Tibial artery (tissue), 4 donors: ENCODE results near the gene MDM4.

Experiments
- DNase-seq, 2 donors: peaks; one replicate each; pipeline ENCODE4 v3.0.0-alpha.2; 2019
- H3K27ac ChIP-seq, 2 donors: fragments of 200-600 bp; sonication (generic) in 1 of 2; 1 replicate in 1 of 2; 2 replicates in 1 of 2; pipeline ENCODE4 v1.5.1; 2018 to 2019; ENCODE audit warnings: mild to moderate bottlenecking in 1 of 2
- H3K27me3 ChIP-seq, 2 donors: fragments of 200-600 bp; sonication (generic) in 1 of 2; one replicate each; pipeline versions ENCODE4 v1.5.1 to v1.6.0; 2016 to 2019
- H3K36me3 ChIP-seq, 3 donors: fragments of 200-600 bp; sonication (generic) in 2 of 3; one replicate each; pipeline ENCODE4 v1.5.1; 2016 to 2019; ENCODE audit warnings: mild to moderate bottlenecking in 2 of 3
- H3K4me1 ChIP-seq, 4 donors: fragments of 200-600 bp; sonication (generic) in 2 of 4; 1 replicate in 3 of 4; 2 replicates in 1 of 4; pipeline ENCODE4 v1.5.1; 2016 to 2019
- H3K4me3 ChIP-seq, 2 donors: fragments of 200-600 bp; sonication (generic) in 1 of 2; 1 replicate in 1 of 2; 2 replicates in 1 of 2; pipeline ENCODE4 v1.5.1; 2018 to 2019; ENCODE audit warnings: mild to moderate bottlenecking in 2 of 2
- H3K9me3 ChIP-seq, 3 donors: fragments of 200-600 bp; sonication (generic) in 1 of 3; one replicate each; pipeline ENCODE4 v1.5.1; 2016 to 2019
- intact Hi-C: fragments of 100-400 bp; cut with DNase I; formaldehyde crosslinking; loops from one replicate; pipeline ENCODE4 v1.15.0; 2023; ENCODE audit warnings: low total_unique reads
- TF ChIP-seq, protein P1 (sequence below), 2 experiments: fragments of 200-600 bp in 1 of 2; fragments of 450-650 bp in 1 of 2; IDR thresholded peaks; one replicate each; pipeline ENCODE4 v1.5.1; 2017 to 2019; ENCODE audit warnings: antibody characterized with exemption in 2 of 2, mild to moderate bottlenecking in 1 of 2, moderate library complexity in 1 of 2

Gene MDM4

DNA sequence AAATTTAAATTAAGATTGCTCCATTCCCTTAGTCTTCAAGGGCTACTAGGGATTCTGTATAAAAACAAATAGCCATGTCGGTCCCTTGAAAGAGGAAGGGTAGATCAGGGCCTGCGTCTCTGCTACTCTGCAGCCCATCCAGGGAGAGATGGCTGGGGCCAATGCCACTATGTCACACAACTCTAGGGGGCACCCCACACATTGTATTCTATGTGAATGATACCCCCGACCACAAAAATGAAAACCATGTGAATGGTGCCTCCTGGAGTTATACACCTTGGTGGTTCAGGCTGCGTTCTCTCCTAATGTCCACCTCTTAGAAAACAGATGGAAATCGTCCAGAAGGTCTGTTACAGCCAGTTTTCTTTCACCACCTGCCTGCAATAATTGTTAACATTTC is 39.6 kb upstream of the MDM4 start:
- Histone ChIP-seq H3K36me3 (no peaks in the 10 kb centered on the region), H3K27ac (no peak overlapping the region), H3K9me3 (no peaks in the 10 kb centered on the region), H3K4me3 (no peak overlapping the region), H3K4me1 (peaks cover 5 to 67% (median 46%) of the 10 kb centered on the region in 4 donors), H3K27me3 (no peaks in the 10 kb centered on the region)
- intact Hi-C loops = no loop called here
- TF ChIP-seq, protein P1, sequence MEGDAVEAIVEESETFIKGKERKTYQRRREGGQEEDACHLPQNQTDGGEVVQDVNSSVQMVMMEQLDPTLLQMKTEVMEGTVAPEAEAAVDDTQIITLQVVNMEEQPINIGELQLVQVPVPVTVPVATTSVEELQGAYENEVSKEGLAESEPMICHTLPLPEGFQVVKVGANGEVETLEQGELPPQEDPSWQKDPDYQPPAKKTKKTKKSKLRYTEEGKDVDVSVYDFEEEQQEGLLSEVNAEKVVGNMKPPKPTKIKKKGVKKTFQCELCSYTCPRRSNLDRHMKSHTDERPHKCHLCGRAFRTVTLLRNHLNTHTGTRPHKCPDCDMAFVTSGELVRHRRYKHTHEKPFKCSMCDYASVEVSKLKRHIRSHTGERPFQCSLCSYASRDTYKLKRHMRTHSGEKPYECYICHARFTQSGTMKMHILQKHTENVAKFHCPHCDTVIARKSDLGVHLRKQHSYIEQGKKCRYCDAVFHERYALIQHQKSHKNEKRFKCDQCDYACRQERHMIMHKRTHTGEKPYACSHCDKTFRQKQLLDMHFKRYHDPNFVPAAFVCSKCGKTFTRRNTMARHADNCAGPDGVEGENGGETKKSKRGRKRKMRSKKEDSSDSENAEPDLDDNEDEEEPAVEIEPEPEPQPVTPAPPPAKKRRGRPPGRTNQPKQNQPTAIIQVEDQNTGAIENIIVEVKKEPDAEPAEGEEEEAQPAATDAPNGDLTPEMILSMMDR (IDR thresholded peaks at IDR 0.05) = no peak
- DNase-seq = no peak

DNA sequence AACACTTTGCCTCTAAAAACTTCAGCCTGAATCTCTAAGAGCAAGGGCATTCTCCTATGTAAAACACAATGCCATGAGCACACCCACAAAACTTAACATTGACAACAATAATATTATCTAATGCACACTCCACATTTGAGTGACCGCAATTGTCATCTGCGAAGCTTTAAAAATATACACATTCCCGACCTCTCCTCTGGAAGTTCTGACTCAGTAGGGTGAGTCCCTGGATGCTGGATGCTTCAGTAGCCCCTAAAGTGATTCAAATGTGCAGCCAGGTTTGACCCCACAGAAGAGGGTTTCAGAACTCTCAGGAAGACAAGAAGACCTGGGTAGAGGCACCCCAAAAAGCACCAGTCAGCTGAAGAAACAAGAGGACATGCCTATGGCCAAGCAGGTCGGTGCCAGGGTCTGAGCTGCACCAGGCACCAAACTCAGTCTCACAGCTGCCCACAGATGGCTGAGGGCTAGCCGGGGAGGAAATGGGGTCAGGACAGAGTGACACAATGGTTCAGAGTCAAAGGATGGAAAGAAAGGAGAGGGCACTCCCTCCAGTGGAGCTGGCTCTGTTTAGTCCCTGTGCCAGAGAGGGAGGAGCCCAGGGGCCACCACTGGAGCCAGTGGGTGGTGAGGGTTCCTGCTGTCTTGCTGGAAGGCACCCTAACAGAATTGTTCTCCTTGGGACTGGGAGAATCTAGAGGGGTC is 39.0 kb upstream of the MDM4 start:
- DNase-seq = no peak
- intact Hi-C loops = no loop called here
- H3K4me1 ChIP-seq = peaks cover 5 to 73% (median 52%) of the 10 kb centered on the region in 4 donors
- H3K9me3 ChIP-seq = no peaks in the 10 kb centered on the region
- no peaks in the 10 kb centered on the region for H3K27me3 ChIP-seq
- no peak overlapping the region for H3K27ac ChIP-seq
- H3K4me3 ChIP-seq = no peak overlapping the region
- no peaks in the 10 kb centered on the region for H3K36me3 ChIP-seq
- TF ChIP-seq, protein P1 (IDR thresholded peaks at IDR 0.05) = no peak

DNA sequence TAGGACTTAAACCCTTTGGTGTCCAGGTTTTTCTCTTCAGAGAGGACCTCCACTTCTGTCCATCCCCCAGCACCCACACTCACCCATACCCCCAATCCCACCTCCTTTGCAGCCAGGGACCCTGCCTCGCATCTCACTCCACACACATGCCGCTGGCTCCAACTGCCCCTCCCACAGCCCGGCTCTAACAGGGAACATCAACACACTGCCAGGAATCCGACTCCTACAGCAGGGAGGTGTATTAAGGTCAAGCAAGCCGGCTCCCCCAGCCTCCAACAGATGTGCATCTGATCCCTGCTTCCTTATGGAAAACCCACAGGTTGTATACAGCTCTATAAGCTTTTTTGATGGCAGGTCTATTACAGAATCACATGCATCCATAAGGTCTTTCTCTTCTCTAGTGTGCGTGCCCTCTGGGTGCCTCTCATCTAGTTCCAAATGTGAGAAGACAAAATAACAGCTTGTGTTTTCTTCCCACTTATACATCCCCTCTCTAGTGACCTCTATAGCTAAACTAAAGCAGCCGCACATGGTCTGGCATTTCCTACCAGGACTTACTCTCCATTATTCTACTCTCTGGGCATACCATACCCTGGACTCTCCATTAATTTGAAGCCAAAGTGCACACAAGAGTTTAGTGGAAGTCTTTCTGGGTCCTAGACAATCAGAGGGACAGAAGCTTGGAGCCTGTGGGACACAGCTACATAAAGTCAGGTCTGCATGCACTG is 37.9 kb upstream of the MDM4 start:
- no peak overlapping the region for H3K4me3 ChIP-seq
- H3K36me3 ChIP-seq = no peaks in the 10 kb centered on the region
- DNase-seq = no peak
- TF ChIP-seq, protein P1 (IDR thresholded peaks at IDR 0.05) = no peak
- H3K9me3 ChIP-seq = no peaks in the 10 kb centered on the region
- H3K27ac ChIP-seq = peak overlapping the region; percentile 23 to 27
- intact Hi-C loops = no loop called here
- peaks cover 5 to 74% (median 56%) of the 10 kb centered on the region in 4 donors for H3K4me1 ChIP-seq
- no peaks in the 10 kb centered on the region for H3K27me3 ChIP-seq

DNA sequence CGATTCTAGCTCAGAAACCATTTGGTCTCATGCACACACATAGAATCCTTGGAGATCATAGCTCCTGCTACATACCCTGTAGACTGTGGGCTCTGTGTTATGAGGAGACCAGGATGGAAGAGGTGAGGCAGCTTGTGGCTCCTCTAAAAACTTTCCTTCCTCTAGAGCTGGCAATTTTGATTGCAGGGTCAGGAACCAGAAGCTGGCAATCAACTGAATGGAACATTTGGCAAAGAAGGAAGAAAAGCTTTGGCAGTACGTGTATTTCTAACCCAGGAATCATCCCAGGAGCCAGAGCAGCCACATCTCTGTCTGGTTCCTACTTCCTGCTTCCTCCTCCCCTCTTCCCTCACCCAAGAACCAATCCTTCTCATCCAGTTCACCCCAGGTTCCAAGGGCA is 37.3 kb upstream of the MDM4 start:
- Histone ChIP-seq H3K4me3 (no peak overlapping the region), H3K27me3 (no peaks in the 10 kb centered on the region), H3K36me3 (no peaks in the 10 kb centered on the region), H3K27ac (peak overlapping the region; percentile 23 to 27), H3K9me3 (no peaks in the 10 kb centered on the region), H3K4me1 (peaks cover 5 to 74% (median 56%) of the 10 kb centered on the region in 4 donors)
- DNase-seq = no peak
- intact Hi-C loops = no loop called here
- TF ChIP-seq, protein P1 (IDR thresholded peaks at IDR 0.05) = no peak

DNA sequence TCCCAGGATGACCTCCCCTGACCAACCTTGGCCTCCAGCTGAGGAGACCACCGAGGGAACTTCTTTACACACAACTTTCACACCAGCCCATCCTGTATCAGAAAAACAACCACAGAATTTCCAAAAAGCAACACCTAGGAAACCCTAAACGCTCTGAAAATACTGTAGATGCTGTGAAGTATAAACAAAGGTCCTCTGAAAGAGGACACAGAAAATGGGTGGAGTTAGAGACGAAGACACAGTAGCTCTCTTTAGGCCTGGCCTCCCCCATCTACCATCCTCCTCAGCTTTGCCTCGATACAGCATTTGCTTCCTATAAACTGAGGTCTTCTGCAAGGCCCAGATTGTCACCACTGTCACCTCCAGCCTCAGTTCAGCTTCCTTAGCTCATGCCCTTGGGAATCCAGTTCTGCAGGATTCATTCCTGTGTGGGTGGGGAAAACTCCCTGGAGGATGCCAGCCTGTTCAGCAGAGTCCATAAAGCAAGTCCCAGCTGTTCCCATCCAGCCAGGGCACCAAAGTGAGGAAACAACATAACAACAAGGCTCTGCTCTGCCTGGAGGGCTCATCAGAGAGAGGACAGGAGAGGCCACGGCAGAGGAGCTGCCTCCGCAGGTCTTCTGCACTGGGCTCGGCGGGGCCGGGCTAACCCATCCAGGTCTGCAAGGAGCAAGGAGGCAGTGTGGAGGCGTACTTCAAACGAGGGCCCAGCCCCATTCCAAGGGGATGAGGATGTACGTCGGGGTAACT is 36.6 kb upstream of the MDM4 start:
- Histone ChIP-seq H3K9me3 (no peaks in the 10 kb centered on the region), H3K4me3 (no peak overlapping the region), H3K4me1 (peaks cover 5 to 74% (median 56%) of the 10 kb centered on the region in 4 donors), H3K27ac (peak overlapping the region; percentile 23 to 27), H3K36me3 (no peaks in the 10 kb centered on the region), H3K27me3 (no peaks in the 10 kb centered on the region)
- TF ChIP-seq, protein P1 (IDR thresholded peaks at IDR 0.05) = no peak
- no peak for DNase-seq
- intact Hi-C loops = no loop called here
